ENCODE measurements around the gene LINC00632. TPM values are rescaled to one million over a fixed set of nuclear protein-coding genes. Genes with fewer than 3 reads are reported as not detected.
A peak's percentile ranks its signal among the peaks of the same experiment; 100 is the strongest.

LINC00632 gene
- total RNA-seq, 4 donors from 2014 or later = 114 to 474 (median 277) TPM

DNA sequence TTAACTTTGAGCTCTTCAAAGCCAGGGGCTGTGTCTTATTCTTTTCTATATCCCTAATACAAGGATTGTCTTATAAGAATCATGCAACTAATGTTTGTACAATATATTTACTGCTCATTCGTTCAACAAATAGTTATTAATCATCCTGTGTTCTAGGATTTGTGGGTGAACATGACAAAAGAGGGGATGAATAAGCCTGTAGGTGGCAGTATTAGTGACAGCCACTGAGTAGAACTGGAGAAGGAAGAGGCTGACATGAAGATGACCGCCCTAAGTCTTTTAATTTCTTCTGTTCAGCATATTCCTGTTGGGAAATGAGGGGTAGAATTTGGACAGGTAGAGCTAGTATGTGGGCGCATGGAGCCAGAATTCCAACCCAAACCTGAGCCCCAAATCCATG is 11.9 kb upstream of the LINC00632 start:
- Histone ChIP-seq H3K4me3 (no peak overlapping the region), H3K27ac (no peak overlapping the region), H3K9me3 (no peaks in the 10 kb centered on the region), H3K27me3 (no peaks in the 10 kb centered on the region), H3K36me3 (no peaks in the 10 kb centered on the region), H3K4me1 (no peaks in the 10 kb centered on the region)
- 51 to 62% methylated on average over 3 of the region's 3 CpGs for WGBS, 2 donors
- no peak for DNase-seq (ENCODE audit: low spot score in 2 of 2)
- TF ChIP-seq, protein P1, sequence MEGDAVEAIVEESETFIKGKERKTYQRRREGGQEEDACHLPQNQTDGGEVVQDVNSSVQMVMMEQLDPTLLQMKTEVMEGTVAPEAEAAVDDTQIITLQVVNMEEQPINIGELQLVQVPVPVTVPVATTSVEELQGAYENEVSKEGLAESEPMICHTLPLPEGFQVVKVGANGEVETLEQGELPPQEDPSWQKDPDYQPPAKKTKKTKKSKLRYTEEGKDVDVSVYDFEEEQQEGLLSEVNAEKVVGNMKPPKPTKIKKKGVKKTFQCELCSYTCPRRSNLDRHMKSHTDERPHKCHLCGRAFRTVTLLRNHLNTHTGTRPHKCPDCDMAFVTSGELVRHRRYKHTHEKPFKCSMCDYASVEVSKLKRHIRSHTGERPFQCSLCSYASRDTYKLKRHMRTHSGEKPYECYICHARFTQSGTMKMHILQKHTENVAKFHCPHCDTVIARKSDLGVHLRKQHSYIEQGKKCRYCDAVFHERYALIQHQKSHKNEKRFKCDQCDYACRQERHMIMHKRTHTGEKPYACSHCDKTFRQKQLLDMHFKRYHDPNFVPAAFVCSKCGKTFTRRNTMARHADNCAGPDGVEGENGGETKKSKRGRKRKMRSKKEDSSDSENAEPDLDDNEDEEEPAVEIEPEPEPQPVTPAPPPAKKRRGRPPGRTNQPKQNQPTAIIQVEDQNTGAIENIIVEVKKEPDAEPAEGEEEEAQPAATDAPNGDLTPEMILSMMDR (IDR thresholded peaks at IDR 0.05) = peak in 2 of 5 experiments; percentile 13 to 23
- TF ChIP-seq POLR2A (IDR thresholded peaks at IDR 0.05) = no peak

DNA sequence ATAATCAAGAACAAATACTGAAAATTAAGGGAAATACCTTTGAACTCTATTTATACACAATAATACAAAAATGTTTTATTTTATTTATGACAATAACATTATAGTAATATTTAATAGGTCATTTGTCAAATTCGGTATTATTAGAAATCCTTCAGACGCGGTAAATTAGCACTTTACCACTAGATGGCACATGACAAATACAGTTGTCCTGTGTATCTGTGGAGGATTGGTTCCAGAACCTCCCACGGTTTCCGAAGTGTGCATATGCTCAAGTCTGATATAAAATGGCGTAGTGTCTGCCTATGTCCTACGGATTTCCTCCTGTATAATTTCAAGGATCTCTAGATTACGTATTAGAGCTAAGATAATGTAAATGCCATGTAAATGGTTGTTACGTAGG is 8.1 kb upstream of the LINC00632 start:
- 13 to 37% methylated on average over 9 of the region's 9 CpGs for WGBS, 2 donors
- H3K27ac ChIP-seq = no peak overlapping the region
- TF ChIP-seq, protein P1 (IDR thresholded peaks at IDR 0.05) = peak in 4 of 5 experiments; percentile 23 to 46 (median 28)
- TF ChIP-seq EP300 (IDR thresholded peaks at IDR 0.05) = no peak
- peak in 1 of 2 donors; percentile 5 for DNase-seq (ENCODE audit: low spot score in 2 of 2)
- H3K9me3 ChIP-seq = no peaks in the 10 kb centered on the region
- H3K27me3 ChIP-seq = no peaks in the 10 kb centered on the region
- no peak overlapping the region for H3K4me3 ChIP-seq
- no peaks in the 10 kb centered on the region for H3K4me1 ChIP-seq
- no peaks in the 10 kb centered on the region for H3K36me3 ChIP-seq

DNA sequence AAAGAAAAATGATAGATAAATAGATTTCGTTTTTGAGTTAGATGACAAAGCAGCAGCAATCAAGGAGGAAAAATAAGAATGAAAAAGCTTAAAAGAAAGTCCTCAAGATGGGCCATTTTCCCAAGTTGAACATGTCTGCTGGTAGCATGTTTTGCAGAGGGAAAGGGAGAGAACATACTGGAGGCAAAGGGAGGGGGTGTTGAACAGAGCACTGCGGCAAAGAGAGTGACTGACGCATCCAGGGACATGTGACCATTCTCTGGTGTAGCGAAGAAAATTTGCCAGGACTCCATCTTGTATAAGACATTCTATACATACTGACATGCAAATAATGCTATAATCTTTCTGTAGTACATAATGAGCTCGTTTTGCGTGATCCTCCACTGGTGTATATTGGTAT is 1.2 kb downstream of the LINC00632 start:
- H3K4me3 ChIP-seq = peak overlapping the region in 1 of 4 donors; percentile 33
- WGBS, 2 donors = 22 to 46% methylated on average over 6 of the region's 6 CpGs

DNA sequence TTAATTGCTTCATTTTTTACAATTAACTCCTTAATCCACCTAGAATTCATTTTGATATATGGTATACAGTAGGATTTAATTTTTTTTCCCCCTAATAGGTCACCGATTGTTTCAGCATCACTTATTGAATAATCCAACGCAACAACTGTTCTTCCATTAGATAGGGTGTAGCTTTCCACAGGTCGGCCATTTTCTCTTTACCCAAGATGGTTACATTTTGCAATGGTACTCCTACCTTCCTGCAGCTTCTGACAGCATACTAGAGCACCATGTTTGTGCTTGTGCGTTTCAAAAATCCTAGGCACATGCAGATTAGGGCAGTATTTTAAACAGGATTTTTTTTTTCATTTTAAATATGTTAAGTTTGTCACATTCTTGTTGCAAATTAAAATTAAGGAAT is 2.3 kb downstream of the LINC00632 start:
- TF ChIP-seq POLR2A (IDR thresholded peaks at IDR 0.05) = no peak
- H3K27ac ChIP-seq = no peak overlapping the region
- no peaks in the 10 kb centered on the region for H3K36me3 ChIP-seq
- no peaks in the 10 kb centered on the region for H3K4me1 ChIP-seq
- no peak overlapping the region for H3K4me3 ChIP-seq
- H3K9me3 ChIP-seq = no peaks in the 10 kb centered on the region
- peaks cover 0 to 18% of the 10 kb centered on the region in 2 donors for H3K27me3 ChIP-seq
- DNase-seq (ENCODE audit: low spot score in 2 of 2) = no peak
- 83 to 85% methylated on average over 4 of the region's 4 CpGs for WGBS, 2 donors

More for the DNA sequence above, 1.2 kb downstream of the LINC00632 start:
- DNase-seq (ENCODE audit: low spot score in 2 of 2) = no peak
- TF ChIP-seq EP300 (IDR thresholded peaks at IDR 0.05) (peak in 1 of 2 donors; percentile 61), POLR2A (IDR thresholded peaks at IDR 0.05) (no peak)
- TF ChIP-seq, protein P1 (IDR thresholded peaks at IDR 0.05) = no peak
- Histone ChIP-seq H3K9me3 (no peaks in the 10 kb centered on the region), H3K27ac (peak overlapping the region in 2 of 4 donors; percentile 4 to 67), H3K27me3 (peaks cover 0 to 18% of the 10 kb centered on the region in 2 donors), H3K4me1 (no peaks in the 10 kb centered on the region), H3K36me3 (no peaks in the 10 kb centered on the region)

- DNase-seq (ENCODE audit: low spot score in 2 of 2) = peak in 1 of 2 donors; percentile 13
- H3K9me3 ChIP-seq = no peaks in the 10 kb centered on the region
- H3K36me3 ChIP-seq = no peaks in the 10 kb centered on the region
- H3K27ac ChIP-seq = peak overlapping the region in 3 of 4 donors; percentile 25 to 78 (median 60)
- 2 to 24% methylated on average over 10 to 16 of the region's 16 CpGs for WGBS, 2 donors
- peak overlapping the region in 3 of 4 donors; percentile 5 to 43 (median 12) for H3K4me3 ChIP-seq
- H3K27me3 ChIP-seq = peaks cover 0 to 18% of the 10 kb centered on the region in 2 donors
- H3K4me1 ChIP-seq = no peaks in the 10 kb centered on the region
- no peak for TF ChIP-seq POLR2A (IDR thresholded peaks at IDR 0.05)
- peak in 1 of 2 donors; percentile 24 for TF ChIP-seq EP300 (IDR thresholded peaks at IDR 0.05)
- TF ChIP-seq, protein P1 (IDR thresholded peaks at IDR 0.05) = no peak
These were observed 3.0 kb downstream of the LINC00632 start for GRCh38 chrX:140712413-140713173.
